ENCODE results near the gene EIF3K. TPM values are rescaled to one million over a fixed set of nuclear protein-coding genes. Genes with fewer than 3 reads are reported as not detected.
"Not testable (repeated sequence)": the region's sequence is repeated elsewhere in the genome, so short reads cannot be mapped to it uniquely, and the experiment has no call there.

EIF3K gene, protein sequence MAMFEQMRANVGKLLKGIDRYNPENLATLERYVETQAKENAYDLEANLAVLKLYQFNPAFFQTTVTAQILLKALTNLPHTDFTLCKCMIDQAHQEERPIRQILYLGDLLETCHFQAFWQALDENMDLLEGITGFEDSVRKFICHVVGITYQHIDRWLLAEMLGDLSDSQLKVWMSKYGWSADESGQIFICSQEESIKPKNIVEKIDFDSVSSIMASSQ
- total RNA-seq = 100 to 1,000 TPM; 333 to 570 (median 446) TPM

DNA sequence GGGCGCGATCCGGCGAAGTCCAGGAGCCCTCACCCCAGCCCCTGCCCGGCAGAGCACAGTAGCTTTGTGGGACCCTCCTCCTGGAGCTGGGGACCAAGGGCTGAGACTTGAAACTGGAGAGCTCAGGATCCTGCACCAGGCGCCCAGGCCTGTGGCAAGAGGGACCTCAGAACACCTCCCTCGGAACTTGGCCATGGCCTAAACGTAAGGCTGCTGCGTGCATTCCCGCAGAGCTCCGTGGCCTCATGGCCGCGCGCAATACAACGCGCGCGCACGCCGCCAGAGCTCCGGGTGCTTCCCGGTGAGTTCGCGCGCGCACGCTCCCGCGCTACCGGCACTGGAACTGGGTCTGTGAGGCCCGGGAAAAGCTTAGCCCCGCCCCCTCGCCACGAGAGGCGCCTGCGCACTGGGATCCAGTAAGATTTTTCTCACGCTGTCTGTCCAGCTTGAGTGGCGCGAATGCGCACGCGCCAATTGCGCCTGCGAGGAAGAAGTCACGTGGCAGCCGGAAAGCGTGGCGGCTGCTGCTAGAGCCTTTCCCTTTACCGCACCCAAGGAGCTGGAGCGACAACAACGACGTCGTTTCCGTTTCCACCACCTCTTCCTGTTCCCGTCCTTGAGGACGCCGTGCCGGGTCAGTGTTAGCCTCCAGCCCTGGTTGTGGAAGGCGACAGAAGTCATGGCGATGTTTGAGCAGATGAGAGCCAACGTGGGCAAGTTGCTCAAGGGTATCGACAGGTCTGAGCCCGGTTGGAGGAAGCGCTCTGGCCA lies at the start of gene EIF3K:
TSS of gene EIF3K (plus strand) at position 599 of the 771 bp plus-strand sequence. CDS start at position 680, 81 bp downstream.
- H3K36me3 ChIP-seq = peaks cover 32 to 37% (median 35%) of the 10 kb centered on the region in 4 donors
- H3K27me3 ChIP-seq = no peaks in the 10 kb centered on the region
- peaks cover 21 to 31% (median 23%) of the 10 kb centered on the region in 4 donors for H3K4me1 ChIP-seq
- intact Hi-C loops (cut with DNase I) = loop anchor here (5.0 kb wide), 1 partner anchor 216 kb away; the partner anchor contains the start of gene FAM98C
- peak within 1 kb of the TSS; percentile 71 to 91 (median 82) for H3K4me3 ChIP-seq
- H3K9me3 ChIP-seq = no peaks in the 10 kb centered on the region
- TF ChIP-seq, protein P1, sequence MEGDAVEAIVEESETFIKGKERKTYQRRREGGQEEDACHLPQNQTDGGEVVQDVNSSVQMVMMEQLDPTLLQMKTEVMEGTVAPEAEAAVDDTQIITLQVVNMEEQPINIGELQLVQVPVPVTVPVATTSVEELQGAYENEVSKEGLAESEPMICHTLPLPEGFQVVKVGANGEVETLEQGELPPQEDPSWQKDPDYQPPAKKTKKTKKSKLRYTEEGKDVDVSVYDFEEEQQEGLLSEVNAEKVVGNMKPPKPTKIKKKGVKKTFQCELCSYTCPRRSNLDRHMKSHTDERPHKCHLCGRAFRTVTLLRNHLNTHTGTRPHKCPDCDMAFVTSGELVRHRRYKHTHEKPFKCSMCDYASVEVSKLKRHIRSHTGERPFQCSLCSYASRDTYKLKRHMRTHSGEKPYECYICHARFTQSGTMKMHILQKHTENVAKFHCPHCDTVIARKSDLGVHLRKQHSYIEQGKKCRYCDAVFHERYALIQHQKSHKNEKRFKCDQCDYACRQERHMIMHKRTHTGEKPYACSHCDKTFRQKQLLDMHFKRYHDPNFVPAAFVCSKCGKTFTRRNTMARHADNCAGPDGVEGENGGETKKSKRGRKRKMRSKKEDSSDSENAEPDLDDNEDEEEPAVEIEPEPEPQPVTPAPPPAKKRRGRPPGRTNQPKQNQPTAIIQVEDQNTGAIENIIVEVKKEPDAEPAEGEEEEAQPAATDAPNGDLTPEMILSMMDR (IDR thresholded peaks at IDR 0.05) = peak in 2 of 3 experiments; percentile 11 to 40
- no peak for TF ChIP-seq EP300 (IDR thresholded peaks at IDR 0.05)
- TF ChIP-seq POLR2AphosphoS5 (IDR thresholded peaks at IDR 0.05) = peak; percentile 98 to 99
- TF ChIP-seq POLR2A (IDR thresholded peaks at IDR 0.05; ENCODE audit: low read depth) = peak; percentile 68
- 0% methylated on average over 25 of the region's 64 CpGs for WGBS
- H3K27ac ChIP-seq (replicated peaks in 1 of 4) = peak within 1 kb of the TSS; percentile 87 to 92 (median 87)
- peak; percentile 99 for DNase-seq (ENCODE audit: extremely low spot score)

DNA sequence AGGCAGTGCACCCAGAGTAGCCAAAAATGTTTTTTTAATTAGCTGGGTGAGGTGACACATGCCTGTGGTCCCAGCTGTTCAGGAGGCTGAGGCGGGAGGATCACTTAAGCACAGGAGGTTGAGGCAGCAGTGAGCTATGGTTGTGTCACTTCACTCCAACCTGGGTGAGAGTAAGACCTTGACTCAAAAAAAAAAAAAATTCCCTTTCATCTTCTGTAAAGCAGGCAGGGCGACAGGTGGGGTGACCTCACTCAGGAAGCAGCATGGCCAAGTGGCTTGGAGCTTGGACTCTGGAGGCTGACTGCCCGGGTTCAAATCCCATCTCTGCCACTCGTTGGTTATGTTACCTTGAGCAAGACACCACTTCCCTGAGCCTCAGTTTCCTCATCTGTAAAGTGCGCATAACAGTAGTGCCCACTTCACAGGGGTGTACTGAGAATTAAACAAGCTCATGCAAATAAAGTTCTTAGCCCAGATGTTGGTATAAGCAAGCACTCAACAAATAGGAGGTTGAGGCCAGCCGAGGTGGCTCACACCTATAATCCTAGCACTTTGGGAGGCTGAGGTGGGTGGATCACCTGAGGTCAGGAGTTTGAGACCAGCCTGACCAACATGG lies 49.5 kb upstream of the EIF3K start:
- no peak for DNase-seq (ENCODE audit: extremely low spot score)
- Histone ChIP-seq H3K4me1 (peaks cover 0 to 7% (median 5%) of the 10 kb centered on the region in 4 donors), H3K36me3 (no peaks in the 10 kb centered on the region), H3K27me3 (peaks cover 0 to 28% (median 5%) of the 10 kb centered on the region in 4 donors), H3K9me3 (no peaks in the 10 kb centered on the region), H3K27ac (replicated peaks in 1 of 4) (no peak overlapping the region), H3K4me3 (no peak overlapping the region)
- intact Hi-C loops (cut with DNase I) = no loop called here
- TF ChIP-seq EP300 (IDR thresholded peaks at IDR 0.05) (no peak), POLR2AphosphoS5 (IDR thresholded peaks at IDR 0.05) (no peak), POLR2A (IDR thresholded peaks at IDR 0.05; ENCODE audit: low read depth) (no peak)
- TF ChIP-seq, protein P1 (IDR thresholded peaks at IDR 0.05) = no peak
- 75% methylated on average over 6 of the region's 6 CpGs for WGBS

DNA sequence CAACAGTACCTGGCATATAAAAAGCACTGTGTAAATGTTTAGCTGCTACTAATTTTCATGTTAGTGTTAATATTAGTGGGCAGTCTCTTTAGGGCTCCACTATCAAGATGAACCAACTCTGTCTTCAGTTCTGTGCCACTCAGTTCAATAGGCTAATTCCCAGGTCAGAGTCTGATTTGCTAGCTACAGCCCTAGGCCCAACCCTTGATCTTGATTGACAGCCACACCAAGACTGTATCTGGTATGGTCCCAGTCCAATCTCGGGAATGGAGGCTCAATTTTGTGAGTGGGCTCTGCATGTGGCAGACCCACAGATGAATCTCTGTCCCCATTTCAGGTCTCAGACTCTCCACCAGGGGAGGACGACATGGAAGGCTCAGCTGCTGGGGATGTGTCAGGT lies 47.3 kb upstream of the EIF3K start:
- TF ChIP-seq POLR2AphosphoS5 (IDR thresholded peaks at IDR 0.05) (no peak), POLR2A (IDR thresholded peaks at IDR 0.05; ENCODE audit: low read depth) (no peak), EP300 (IDR thresholded peaks at IDR 0.05) (no peak)
- TF ChIP-seq, protein P1 (IDR thresholded peaks at IDR 0.05) = no peak
- no peaks in the 10 kb centered on the region for H3K4me1 ChIP-seq
- H3K4me3 ChIP-seq = no peak overlapping the region
- peaks cover 0 to 9% (median 0%) of the 10 kb centered on the region in 4 donors for H3K27me3 ChIP-seq
- H3K9me3 ChIP-seq = no peaks in the 10 kb centered on the region
- no peak overlapping the region for H3K27ac ChIP-seq (replicated peaks in 1 of 4)
- DNase-seq (ENCODE audit: extremely low spot score) = no peak
- no peaks in the 10 kb centered on the region for H3K36me3 ChIP-seq
- no CpG with 5 or more reads among the region's 2 CpGs for WGBS
- intact Hi-C loops (cut with DNase I) = no loop called here

DNA sequence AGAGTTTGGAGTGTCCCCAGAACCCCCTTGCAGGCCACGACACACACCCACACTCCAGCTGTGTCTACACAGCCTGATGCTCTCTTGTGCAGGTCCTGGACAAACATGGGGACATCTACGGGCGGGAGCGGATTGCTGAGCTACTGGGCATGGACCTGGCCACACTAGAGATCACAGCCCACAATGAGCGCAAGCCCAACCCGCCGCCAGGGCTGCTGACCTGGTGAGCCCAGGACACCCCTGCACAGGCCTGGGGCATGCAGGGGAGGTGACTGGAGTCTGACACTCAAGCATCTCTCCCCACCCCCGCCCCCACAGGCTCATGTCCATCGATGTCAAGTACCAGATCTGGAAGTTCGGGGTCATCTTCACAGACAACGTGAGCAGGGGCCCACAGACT lies 41.2 kb upstream of the EIF3K start:
- intact Hi-C loops (cut with DNase I) = no loop called here

DNA sequence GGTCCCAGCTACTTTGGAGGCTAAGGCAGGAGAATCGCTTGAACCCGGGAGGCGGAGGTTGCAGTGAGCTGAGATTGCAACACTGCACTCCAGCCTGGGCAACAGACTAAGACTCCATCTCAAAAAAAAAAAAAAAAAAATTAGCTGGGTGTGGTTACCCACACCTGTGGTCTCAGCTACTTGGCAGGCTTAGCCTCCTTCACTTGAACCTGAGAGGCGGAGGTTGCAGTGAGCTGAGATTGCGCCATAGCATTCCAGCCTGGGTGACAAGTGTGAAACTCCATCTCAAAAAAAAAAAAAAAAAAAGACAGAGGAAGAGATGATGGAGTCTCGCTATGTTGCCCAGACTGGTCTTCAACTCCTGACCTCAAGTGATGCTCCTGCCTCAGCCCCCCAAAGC lies 39.7 kb upstream of the EIF3K start:
- H3K4me3 ChIP-seq; intact Hi-C loops (cut with DNase I); DNase-seq (ENCODE audit: extremely low spot score); H3K27me3 ChIP-seq; H3K27ac ChIP-seq (replicated peaks in 1 of 4); H3K36me3 ChIP-seq; H3K4me1 ChIP-seq; H3K9me3 ChIP-seq: not testable (repeated sequence)
- WGBS = 86% methylated on average over 6 of the region's 6 CpGs

More for the DNA sequence above, 41.2 kb upstream of the EIF3K start:
- Histone ChIP-seq H3K4me3 (no peak overlapping the region), H3K4me1 (no peaks in the 10 kb centered on the region), H3K36me3 (no peaks in the 10 kb centered on the region), H3K27ac (replicated peaks in 1 of 4) (no peak overlapping the region), H3K27me3 (no peaks in the 10 kb centered on the region), H3K9me3 (no peaks in the 10 kb centered on the region)
- TF ChIP-seq POLR2A (IDR thresholded peaks at IDR 0.05; ENCODE audit: low read depth) (no peak), POLR2AphosphoS5 (IDR thresholded peaks at IDR 0.05) (no peak), EP300 (IDR thresholded peaks at IDR 0.05) (no peak)
- TF ChIP-seq, protein P1 (IDR thresholded peaks at IDR 0.05) = no peak
- 91% methylated on average over 11 of the region's 11 CpGs for WGBS
- no peak for DNase-seq (ENCODE audit: extremely low spot score)

All from esophagus muscularis mucosa (tissue), 4 donors.